Germinal center (tissue), 1 donor: ENCODE measurements around the gene ZNF594.
A peak's percentile ranks its signal among the peaks of the same experiment; 100 is the strongest.
"Not testable (repeated sequence)": the region's sequence is repeated elsewhere in the genome, so short reads cannot be mapped to it uniquely, and the experiment has no call there.

Source experiments
- DNase-seq: peaks from one replicate; pipeline ENCODE4 v3.0.0; 2012; ENCODE audit warnings: mixed read lengths, low spot score

The ZNF594 gene

DNA sequence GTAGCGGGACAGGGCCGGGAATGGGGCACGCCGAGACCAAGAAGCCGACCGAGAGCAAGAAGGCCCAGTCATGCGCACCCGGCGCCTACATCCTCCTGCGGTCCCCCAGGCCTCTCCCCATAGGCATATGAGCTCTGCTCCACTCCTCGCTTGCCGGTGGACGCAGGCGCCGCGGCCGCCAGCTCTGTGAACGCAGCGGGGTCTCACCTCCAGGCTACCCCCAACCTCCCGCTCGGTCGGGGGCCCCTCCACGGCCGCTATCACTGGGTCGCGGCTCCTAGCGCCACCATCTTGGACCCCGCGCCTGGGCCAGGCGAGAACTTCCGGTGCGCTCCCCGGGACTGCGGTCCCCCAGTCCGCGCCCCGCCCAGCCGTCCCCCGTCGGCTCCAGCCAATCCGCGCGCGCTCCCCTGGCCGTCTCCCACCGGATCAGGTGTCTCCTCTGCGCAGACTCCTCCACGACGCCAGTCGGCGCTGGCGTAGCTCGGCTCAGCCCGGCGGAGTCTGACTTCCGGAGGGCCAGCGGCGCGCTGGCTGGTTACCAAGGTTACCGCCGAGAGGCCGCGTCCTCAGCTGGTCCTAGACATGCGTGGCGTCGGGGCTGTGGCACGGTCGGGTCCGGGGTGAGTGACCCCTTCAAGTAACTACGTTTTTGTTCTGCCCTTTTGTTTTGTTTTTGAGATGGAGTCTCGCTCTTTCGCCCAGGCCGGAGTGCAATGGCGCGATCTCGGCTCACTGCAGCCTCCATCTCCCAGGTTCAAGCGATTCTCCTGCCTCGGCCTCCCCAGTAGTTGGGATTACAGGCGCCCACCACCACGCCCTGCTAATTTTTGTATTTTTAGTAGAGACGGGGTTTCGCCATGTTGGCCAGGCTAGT, at the start of gene ZNF594:
Gene ZNF594 (minus strand): TSS at position 328 of the 877 bp plus-strand sequence. CDS start 7,612 bp downstream, outside the sequence.
- DNase-seq = peak; percentile 99

DNA sequence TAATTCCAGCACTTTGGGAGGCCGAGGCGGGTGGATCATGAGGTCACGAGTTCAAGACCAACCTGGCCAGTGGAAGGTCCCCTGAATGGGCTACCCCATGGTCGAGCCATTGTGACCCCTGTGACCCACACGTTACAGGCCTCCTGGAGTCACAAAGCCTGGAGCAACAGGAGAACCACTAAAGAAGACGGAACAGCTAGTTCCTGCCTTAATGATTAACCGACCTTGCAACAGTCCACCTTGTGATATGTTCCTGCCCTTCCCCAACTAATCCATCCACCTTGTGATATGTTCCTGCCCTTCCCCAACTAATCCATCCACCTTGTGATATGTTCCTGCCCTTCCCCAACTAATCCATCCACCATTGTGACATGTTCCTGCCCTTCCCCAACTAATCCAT, 48.1 kb upstream of the ZNF594 start:
- DNase-seq = not testable (repeated sequence)

DNA sequence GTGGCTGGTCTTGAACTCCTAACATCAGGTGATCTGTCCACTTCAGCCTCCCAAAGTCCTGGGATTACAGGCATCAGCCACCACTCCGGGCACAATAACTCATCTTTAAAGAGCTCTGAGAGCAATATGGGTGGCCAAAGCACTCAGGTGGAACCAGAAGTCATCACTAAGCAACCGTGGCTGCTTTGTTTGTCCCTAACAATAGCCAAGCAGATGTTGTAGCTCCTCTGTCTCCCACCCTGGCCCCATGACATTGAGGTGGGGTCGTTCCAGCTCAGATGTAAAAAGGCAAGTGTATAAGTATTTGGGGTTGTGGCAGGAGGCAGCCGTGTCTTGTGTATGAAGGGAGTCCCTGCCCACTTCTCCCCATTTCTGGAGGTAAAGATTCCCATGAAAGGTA, 46.7 kb upstream of the ZNF594 start:
- DNase-seq = no peak

DNA sequence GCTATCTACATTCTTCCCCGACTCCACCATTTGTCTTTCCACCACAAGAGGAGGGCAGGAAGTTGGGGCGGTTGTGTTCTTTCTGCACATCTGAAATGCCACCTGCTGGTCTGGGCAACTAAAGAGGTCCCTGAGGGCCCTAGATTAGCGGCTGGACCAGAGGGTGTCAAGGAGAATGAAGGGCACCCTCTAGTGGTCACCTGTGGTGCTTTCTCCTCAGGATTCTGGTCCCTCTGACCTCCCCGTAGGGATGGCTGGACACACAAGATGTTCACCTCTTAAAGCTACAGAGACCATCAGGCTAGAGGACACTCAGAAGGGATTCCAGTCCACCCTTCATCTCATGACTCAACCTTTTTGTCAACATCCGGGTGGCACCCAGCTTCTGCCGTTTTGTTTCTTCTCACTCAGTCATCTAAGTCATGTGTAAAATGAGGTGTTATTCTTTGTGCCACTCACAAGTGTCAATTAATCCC, 45.9 kb upstream of the ZNF594 start:
- peak; percentile 73 for DNase-seq

DNA sequence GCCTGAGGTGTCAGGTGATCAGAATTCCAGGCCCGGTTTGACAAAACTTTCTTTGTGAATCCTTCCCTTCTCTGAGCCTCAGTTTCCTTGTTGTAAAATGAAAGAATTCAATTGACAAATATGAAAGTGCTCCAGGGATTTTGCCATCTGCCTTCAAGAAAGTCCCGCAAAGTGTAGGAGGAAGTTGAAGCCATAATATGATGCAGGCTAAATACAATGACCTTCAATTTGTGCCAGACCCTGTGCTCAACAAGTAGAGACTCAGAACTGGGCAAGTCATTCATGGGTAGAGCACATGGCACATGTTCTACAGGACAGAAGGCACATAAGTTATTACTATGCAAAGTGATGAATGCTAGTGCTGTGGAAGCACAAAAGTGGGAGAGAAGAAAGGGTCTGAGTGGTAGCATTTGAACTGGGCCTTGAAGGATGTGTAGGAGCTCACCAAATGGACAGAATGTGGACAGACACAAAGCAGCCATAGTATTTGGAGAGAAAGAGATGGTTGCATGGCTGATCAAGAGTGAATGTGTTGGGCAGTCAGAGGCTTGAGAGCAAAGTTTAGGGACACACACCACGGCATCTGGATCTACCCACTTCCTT, 45.4 kb upstream of the ZNF594 start:
- DNase-seq = no peak

DNA sequence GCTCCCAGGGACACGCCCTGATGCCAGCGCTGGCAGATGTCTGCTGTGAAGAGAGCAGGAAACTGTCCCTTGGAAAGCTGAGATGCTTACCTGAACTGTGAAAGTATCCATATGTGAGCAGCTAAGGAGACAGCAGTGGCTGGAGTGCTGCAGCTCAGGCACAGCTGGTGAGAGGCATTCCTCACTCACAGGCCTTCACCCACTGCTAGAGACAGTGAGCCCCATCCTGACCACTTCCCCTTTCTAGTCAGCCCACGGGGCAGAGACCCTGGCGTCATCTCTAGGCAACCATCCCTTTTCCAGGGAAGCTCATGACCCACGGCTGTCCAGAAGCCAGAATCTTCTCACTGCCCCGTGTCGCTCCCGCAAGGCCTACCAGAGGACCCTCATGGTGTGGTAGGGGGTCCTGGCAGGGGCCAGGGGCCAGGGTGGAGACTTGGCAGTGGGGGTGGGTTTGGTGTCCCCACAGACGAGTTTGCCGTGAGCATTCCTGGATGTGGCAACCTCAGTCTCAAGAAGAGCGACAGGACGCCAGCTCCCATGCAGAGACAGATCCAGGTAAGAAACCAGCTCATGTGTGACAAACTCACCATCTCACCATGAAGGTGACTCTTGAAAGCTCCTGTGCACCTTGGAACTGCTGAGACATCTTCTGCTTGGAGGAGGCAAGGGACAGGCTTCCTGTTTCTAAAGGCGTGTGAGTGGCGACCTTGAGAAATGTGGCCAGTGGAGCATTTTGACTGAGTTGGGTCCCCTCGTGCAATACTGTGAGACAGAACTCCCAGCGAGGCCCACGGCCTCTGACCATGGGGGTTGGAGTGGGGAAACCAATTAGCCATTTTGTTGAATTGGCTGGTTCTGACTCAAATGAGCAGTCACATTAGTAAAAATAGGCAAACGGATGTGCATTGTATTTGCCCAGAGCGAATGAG, 43.2 kb upstream of the ZNF594 start, which contains the start of gene SCIMP:
Gene SCIMP (minus strand): TSS at position 216 of the 932 bp plus-strand sequence. CDS start 105 bp downstream, at position 111.
- peak; percentile 80 for DNase-seq

DNA sequence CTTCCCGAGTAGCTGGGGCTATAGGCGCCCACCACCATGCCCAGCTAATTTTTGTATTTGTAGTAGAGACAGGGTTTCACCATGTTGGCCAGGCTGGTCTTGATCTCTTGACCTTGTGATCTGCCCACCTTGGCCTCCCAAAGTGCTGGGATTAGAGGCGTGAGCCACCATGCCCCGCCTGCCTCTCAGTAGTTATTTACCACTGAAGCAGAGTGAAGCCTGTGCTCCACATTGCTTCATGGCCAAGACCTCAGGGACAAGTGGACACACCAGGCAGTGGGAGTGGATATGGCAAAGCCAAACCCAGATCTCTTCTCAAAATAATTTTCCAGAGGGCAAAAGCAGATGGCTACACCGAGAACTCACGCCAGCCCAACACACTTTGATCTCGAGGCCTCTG, 41.8 kb upstream of the ZNF594 start:
- not testable (repeated sequence) for DNase-seq

DNA sequence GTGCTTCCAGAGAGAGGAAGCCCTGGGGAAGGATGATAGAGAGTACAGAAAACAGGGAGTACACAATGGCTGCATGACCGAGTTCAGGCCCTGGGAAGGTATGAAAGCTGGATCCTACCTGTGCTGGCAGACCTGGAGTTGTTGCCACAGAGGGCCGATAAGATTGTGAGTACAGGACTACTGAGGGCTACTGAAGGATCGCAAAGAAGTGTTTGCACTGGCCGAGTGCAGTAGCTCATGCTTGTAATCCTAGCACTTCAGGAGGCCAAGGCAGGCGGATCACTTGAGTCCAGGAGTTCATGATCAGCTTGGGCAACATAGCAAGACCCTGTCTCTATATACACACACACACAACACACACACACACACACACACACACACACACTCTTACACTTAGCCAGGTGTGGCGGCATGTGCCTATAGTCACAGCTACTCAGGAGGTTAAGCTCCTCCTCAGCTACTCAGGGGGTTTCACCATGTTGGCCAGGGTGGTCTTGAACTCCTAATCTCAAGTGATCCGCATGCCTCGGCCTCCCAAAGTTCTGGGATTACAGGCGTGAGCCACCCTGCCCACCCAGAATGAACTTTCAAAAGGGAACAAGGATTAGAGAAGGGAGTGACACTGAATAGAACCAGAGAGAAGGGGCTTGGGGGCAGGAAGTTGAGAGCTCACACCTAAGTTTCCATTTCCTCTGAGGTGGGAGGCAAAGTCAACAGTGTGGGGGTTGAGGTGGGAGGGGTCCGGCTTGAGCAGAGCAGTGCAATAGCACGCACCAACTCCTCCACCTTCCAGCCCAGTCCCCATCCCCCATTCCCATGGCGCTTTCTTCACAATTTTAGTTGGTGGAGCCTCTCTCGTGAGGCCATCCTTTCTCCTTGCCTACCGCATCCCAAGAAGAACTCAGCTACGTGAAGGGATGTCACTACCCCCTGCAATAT, 35.5 kb upstream of the ZNF594 start:
- DNase-seq = peak; percentile 42

DNA sequence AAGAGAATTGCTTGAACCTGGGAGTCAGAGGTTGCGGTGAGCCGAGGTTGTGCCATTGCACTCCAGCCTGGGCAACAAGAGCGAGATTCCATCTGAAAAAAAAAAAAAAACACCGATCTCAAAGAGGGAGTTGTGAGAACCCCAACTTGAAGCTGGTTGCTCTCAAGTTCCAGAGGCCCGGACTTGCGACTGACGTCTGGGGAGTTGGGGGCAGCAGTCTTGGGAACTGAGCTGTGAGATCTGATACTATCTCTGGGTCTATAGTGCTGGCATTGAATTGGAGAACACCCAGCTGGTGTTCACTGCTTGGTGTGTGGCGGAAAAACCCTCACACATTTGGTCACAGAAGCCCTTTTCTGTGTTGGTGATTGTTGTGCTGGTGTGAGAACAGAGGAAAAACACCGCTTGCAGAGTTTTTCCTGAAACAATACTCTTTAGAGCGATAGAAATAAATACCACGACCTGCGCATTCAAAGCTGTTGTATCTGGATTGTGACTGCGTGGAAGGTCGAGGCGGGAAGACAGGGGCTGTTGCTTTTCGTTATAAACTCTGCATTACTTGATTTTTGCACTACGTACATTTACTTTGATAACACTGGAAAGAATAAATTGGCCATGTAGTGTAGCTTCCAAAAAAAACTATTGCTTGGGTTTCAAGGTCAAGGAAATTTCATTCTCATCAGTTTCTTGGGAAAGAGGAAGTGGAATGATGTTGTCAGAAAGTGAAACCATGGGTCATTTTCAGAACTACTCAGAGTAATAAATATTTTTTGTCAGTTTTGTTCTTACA, 34.2 kb upstream of the ZNF594 start:
- DNase-seq = no peak

DNA sequence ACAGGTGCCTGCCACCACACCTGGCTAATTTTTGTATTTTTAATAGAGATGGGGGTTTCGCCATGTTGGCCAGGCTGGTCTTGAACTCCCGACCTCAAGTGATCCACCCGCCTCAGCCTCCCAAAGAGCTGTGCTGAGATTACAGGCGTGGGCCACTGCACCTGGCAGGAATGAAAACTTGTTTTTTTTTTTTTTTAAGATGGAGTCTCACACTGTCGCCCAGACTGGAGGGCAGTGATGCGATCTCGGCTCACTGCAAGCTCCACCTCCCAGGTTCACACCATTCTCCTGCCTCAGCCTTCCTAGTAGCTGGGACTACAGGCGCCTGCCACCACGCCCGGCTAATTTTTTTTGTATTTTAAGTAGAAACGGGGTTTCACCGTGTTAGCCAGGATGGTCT, 30.2 kb upstream of the ZNF594 start:
- not testable (repeated sequence) for DNase-seq

DNA sequence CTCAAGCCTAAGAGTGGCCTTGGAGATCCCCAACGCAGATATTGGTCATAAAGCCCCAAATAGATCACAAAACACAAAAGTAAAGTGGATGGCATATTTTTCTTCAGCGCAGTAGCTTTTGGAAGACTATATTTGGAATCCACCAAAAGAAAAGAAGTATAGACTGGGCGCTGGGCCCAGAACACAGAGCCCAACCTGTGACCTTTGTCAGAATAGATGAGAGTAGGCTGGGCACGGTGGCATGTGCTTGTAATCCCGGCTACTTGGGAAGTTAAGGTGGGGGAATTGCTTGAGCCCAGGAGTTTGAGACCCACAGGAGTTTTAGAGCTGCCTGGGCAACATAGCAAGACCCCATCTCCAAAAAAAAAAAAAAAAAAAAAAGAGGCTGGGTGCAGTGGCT, 28.4 kb upstream of the ZNF594 start:
- DNase-seq = no peak

DNA sequence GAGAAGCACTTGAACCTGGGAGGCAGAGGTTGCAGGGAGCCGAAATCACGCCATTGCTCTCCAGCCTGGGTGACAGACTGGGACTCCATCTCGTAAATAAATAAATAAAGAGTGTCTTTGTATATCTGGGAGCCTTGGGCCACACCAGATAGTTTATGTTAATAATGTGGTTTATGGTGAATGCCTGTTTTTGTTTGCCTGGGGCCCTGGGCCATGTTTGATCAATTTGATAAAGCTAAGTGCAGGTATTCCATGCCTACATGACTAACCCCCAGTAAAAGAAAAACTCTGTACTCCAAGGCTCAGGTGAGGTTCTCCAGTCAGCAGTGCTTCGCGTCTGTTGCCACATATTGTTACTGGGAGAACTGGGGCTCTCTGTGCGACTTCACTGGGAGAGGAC, 27.9 kb upstream of the ZNF594 start:
- no peak for DNase-seq

DNA sequence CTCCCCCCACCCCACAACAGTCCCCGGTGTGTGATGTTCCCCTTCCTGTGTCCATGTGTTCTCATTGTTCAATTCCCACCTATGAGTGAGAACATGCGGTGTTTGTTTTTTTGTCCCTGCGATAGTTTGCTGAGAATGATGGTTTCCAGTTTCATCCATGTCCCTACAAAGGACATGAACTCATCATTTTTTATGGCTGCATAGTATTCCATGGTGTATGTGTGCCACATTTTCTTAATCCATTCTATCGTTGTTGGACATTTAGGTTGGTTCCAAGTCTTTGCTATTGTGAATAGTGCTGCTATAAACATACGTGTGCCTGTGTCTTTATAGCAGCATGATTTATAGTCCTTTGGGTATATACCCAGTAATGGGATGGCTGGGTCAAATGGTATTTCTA, 25.9 kb upstream of the ZNF594 start:
- DNase-seq = not testable (repeated sequence)

DNA sequence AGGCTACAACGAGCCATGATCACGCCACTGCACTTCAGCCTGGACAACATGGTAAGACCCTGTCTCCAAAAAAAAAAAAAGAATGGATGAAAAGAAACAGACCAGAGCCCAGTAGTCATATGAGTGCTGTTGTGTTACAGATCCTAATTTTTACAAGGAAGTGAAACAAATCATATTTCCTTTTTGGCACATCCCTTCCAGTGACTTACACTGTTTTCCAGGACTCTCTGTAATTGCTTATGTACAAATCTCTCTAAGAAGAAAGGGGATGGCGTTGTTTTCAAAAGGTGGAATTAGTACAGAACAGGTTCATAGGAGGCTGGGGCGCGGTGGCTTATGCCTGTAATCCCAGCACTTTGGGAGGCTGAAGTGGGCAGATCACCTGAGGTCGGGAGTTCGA, 19.8 kb upstream of the ZNF594 start:
- peak; percentile 26 for DNase-seq

DNA sequence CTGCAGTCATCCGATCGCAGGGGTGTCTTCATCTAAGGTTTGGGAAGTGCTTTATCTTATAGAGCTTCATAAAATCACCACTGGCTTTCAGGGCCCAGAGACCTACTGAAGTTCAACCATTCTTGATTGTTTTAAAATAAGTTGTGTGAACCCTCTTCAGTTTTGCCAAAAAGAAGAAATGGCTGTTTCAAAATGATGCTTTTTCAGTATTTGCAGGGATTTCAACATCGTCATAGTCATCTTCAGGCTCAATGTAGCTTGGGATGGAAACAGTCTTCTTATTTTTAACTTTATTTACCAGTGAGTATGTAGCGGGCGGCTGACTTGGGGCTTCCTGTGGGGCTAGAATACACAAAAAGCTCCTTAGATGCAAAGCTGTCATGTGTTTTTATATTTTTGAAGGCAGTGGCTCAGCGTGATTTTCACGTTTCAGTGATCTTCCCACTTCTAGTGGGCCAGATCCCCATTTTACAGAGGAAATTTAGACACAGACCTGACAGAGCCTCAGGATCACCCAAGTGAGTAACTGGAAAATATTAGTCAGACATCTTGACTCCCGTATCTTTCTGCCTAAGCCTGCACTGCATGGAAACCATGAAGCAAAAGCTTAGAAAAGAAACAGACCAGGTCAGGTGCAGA, 19.1 kb upstream of the ZNF594 start:
- DNase-seq = peak; percentile 57

DNA sequence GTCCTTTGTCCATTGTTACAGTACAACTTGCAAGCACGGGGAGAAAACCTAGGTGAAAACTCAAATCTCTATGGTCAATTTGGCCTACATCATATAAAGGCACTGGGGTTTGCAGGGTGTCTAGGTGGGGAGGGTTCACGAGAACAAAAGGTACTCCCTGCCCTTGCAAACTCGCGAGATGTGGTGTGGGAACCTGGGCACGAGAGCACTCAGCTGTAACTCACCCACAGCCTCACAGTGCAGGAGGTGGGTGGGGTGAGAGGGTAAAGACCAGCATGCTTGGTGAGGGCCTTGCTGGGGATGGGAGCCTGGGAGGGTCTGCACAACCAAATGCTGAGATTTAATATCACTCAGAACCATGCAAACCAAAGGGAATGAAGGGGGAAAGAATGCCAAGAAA, 18.4 kb upstream of the ZNF594 start:
- DNase-seq = peak; percentile 31

DNA sequence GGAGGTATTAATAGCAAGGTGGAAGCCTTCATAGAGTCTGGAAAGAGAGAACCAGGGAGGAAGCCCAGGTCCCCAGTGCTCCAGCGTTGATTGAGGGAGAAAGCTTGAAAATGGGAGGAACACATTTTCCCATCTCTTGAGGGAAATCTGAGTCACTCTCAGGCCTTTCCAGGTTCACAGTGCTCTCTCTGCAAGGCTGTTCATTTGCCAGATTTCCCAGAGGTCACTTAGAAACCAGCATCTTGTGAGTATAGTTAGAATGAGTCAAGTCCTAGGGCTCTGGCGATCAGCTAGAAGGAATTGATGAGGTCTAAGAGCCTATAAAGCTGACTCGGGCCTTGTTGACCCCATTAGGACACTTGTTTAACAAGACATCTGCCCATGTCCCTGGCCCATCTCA, 17.7 kb upstream of the ZNF594 start:
- no peak for DNase-seq

DNA sequence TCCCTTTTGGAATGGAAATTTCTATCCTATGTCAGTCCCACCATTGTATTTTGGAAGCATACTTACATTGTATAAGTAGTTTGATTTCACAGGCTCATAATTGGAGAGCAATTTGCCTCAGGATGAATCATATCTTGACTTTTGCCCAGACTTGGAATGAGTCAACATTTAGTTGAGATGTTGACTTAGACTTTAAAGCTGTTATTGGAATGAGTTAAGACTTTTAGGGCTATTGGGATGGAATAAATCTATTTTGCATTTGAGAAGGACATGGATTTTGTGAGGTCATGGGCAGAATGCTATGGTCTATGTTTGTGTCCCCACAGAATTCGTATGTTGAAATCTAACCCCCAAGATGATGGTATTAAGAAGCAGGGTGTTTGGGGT, 12.2 kb upstream of the ZNF594 start:
- DNase-seq = no peak

DNA sequence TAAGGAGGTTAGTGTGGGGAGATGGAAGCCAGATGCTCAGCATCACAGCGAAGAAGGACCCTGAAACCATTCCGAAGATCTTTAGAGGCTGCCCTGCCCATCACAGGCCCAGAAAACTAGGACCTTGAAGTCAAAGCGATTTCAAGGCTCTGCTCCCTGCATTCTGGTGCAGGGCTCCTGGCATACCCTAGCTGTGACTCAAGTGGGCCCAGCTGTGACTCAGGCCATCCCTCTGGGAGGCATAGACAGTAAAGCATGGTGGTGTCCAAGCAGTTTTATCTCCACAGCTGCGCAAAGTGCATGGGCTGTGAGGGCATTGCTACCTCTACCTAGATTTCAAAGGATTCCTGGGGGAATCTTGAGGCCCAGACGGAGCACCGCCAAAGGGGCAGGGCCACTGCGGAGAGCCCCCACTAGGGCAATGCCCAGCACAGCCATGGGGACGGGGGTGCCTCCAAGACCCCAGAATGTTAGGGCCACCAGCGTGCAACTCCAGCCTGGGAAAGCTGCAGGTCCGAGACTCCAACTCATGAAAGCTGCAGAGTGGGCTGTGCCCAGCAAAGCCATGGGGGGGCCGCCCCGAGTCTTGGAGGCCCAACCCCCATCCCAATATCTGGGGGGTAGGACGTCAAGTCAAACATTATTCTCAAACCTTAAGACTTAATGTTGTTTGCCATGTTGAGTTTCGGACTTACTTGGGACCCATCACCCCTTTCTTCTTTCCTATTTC, 11.7 kb upstream of the ZNF594 start:
- DNase-seq = no peak
